Brain microvascular endothelial cell (primary cell): Measurements from ENCODE around the gene WNK2.
"Not testable (repeated sequence)": the region's sequence is repeated elsewhere in the genome, so short reads cannot be mapped to it uniquely, and the experiment has no call there.

Experiments
- DNase-seq: peaks from one replicate; pipeline ENCODE4 v3.0.0-alpha.2; 2020
- H3K27ac ChIP-seq: fragments of 250-450 bp; sonication (Bioruptor Pico); 2 replicates; pipeline ENCODE4 v1.5.1; 2020; ENCODE audit warnings: mild to moderate bottlenecking, moderate library complexity
- H3K27me3 ChIP-seq: fragments of 250-450 bp; sonication (Bioruptor Pico); replicated peaks from 2 replicates; pipeline ENCODE4 v1.5.1; 2020; ENCODE audit warnings: mild to moderate bottlenecking
- H3K36me3 ChIP-seq: fragments of 250-450 bp; sonication (Bioruptor Pico); replicated peaks from 2 replicates; pipeline ENCODE4 v1.5.1; 2020; ENCODE audit warnings: mild to moderate bottlenecking
- H3K4me3 ChIP-seq: 2 replicates; pipeline ENCODE4 v1.5.1; 2011; ENCODE audit warnings: low read depth, mild to moderate bottlenecking, control low read depth, low read length, moderate library complexity
- in situ Hi-C: cut with HindIII; loops from 2 replicates; pipeline ENCODE4 v1.10.0; 2017; ENCODE audit warnings: low sequenced_read_pairs, low pct_ligation_motif_present
- TF ChIP-seq, protein P1 (sequence below): IDR thresholded peaks from 2 replicates; pipeline ENCODE4 v1.5.1; 2011; ENCODE audit warnings: low read depth, mild to moderate bottlenecking, moderate library complexity, low read length, control low read depth, inconsistent platforms; ENCODE audit errors: missing control alignments

Gene WNK2

DNA sequence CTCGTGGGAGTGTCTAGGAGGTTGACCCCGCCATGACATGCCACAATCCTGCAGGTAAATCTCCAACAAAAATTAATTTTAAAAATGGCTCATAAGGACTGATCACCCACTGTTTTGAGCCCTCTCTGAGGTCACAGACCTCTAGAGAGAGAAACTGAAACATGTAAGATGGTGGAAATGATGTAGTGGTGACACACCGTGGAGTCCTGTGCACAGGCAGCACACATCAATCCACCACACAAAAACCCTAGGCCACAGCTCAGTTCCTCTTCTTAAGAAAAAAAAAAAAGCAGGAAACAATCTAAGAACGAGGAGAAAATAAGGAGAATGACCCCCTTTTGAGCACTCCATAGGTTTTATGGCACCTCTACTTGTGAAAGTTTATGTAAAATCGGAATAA, 173.7 kb downstream of the WNK2 start:
- no peak overlapping the region for H3K4me3 ChIP-seq
- no peaks in the 10 kb centered on the region for H3K27me3 ChIP-seq
- in situ Hi-C loops = no loop called here
- TF ChIP-seq, protein P1, sequence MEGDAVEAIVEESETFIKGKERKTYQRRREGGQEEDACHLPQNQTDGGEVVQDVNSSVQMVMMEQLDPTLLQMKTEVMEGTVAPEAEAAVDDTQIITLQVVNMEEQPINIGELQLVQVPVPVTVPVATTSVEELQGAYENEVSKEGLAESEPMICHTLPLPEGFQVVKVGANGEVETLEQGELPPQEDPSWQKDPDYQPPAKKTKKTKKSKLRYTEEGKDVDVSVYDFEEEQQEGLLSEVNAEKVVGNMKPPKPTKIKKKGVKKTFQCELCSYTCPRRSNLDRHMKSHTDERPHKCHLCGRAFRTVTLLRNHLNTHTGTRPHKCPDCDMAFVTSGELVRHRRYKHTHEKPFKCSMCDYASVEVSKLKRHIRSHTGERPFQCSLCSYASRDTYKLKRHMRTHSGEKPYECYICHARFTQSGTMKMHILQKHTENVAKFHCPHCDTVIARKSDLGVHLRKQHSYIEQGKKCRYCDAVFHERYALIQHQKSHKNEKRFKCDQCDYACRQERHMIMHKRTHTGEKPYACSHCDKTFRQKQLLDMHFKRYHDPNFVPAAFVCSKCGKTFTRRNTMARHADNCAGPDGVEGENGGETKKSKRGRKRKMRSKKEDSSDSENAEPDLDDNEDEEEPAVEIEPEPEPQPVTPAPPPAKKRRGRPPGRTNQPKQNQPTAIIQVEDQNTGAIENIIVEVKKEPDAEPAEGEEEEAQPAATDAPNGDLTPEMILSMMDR = no peak
- no peak overlapping the region for H3K27ac ChIP-seq
- DNase-seq = no peak
- H3K36me3 ChIP-seq = no peaks in the 10 kb centered on the region

DNA sequence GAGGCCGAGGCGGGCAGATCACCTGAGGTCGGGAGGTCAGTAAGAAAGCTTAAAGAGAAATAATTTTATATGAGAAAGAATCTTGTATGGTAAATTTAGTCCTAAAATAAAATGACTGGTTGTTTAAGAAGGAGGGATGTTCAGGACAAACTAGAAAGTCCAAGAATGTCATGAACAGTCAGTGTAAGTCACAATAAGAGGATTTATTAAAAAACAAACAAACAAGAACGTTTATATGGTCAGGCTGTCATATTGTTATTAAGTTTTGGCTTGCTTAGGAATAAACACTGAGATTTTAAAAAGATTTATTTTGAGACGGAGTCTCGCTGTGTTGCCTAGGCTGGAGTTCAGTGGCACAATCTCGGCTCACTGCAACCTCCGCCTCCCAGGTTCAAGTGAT, 176.0 kb downstream of the WNK2 start:
- DNase-seq, H3K4me3 ChIP-seq, H3K27me3 ChIP-seq, H3K27ac ChIP-seq, H3K36me3 ChIP-seq, in situ Hi-C loops: not testable (repeated sequence)

DNA sequence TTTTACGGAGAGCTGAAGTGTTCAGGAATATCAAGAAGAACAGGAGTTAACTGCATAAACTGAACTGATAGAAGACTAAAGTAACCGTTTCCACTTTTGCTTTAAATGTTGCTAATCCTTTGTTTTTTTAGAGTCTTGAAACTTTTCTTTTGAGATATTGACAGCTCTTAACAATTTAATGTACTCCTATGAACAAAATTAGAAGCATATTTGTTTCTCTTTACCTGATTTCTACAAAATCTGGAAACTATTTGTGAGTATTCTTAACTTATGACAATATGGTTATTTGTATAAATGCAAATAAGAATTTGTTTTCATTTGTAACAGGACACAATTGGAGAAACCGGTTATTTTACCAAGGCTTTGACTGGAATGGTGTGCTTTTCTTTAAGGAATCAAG, 178.1 kb downstream of the WNK2 start:
- TF ChIP-seq, protein P1 = no peak
- no peaks in the 10 kb centered on the region for H3K27me3 ChIP-seq
- no peak for DNase-seq
- H3K36me3 ChIP-seq = no peaks in the 10 kb centered on the region
- H3K4me3 ChIP-seq = no peak overlapping the region
- no peak overlapping the region for H3K27ac ChIP-seq
- in situ Hi-C loops = no loop called here

DNA sequence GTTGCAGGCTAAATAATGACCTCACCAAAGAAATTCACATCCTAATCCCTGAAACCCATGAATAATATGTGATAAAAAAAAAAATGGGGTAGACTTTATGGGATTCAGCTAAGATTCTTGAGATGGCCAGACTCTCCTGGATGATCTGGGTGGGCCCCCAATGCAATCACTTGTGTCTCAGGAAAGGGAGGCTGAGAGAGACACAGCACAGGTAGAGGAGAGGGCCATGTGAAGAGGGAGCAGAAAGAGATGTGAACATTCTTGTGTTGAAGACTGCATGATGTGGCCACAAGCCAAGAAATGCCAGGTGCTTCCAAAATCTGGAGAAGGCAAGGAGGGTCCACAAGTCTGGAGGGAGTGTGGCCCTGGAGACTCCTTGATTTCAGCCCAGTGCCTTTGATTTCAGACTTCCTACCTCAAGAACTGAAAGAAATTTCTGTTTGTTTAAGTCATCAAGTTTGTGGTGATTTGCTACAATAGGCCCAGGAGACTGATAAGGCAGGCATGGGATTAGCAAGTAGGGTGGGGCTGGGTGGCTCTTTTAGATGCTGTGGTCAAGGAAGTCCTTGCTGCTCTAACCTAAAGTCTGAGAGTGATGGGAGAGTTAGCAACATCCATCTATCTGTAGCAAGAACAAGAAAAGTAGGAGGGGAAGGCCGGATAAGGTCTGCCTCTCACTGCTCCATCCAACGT, 180.9 kb downstream of the WNK2 start:
- in situ Hi-C loops = no loop called here
- no peaks in the 10 kb centered on the region for H3K36me3 ChIP-seq
- no peak for DNase-seq
- H3K27me3 ChIP-seq = no peaks in the 10 kb centered on the region
- H3K27ac ChIP-seq = no peak overlapping the region
- TF ChIP-seq, protein P1 = no peak
- no peak overlapping the region for H3K4me3 ChIP-seq

DNA sequence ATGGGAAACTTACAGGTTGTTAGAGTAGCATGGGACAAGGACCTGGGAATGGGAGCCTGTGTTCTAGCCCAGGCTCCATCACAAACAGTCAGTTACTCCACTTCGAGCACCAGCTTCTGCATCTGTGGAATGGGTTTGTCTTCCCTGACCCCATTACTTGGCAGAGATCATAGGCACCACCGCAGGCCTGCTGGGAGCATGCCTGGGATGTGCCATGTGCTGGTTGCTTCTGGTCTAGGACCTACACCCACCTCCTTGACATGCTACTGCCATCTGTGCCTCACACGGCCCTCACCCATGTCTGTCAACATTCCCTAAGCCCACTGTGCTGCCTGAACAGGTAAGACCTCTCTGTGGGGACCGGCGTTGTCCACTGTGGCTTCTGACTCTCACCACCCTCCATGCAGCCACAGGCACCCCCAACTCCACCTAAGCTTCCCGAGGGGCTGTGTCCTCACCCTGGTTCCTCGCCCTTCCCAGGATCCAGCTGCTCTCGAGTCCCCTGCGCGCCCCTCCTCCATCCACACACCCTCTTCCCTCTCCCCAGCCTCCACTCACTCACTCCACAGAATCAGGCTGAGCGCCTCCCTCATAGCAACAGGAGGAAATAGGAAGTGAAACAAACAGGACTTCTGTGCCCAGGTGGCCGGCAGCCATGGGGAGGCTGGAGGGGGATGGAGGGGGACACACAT, 181.6 kb downstream of the WNK2 start:
- Histone ChIP-seq H3K27me3 (no peaks in the 10 kb centered on the region), H3K36me3 (no peaks in the 10 kb centered on the region), H3K27ac (no peak overlapping the region), H3K4me3 (no peak overlapping the region)
- TF ChIP-seq, protein P1 = no peak
- no peak for DNase-seq
- in situ Hi-C loops = no loop called here

DNA sequence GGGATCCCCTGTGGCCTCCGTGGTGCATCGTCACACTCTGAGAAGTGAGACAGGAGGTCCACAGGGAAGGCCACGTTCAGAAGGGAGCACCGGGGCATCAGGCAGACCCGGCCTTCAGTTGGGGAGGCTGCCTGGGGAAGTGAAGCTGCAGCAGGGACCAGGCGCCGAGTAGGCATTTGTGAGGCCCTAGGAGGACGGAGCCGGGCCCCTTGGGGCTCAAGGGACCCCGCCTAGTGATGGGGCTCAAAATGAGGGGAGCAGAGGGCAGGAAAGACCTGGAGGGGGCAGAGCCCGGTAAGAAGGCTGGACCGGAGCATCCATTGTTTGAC, 182.1 kb downstream of the WNK2 start:
- TF ChIP-seq, protein P1 = no peak

DNA sequence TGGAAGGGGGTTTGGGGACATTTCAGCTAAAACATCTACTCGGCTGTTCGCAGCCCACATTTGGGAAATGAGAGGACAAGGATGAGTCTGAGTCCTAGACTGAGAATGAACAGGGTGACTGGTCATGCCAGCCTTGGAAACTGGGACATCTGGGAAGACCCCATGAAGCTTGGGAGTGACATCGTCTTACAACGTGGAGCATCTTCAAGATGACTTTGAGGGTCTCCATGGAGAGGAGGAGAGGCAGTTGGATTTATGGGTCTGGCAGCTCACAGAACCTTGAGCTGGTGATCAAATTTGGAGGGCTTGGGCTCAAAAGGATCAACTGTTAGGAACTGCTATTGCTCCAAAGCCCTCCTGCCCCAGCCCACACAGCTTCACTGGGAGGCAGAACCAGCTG, 182.5 kb downstream of the WNK2 start:
- in situ Hi-C loops = not testable (repeated sequence)

More for the DNA sequence above, 182.1 kb downstream of the WNK2 start:
- H3K27me3 ChIP-seq = no peaks in the 10 kb centered on the region
- no peak for DNase-seq
- no peaks in the 10 kb centered on the region for H3K36me3 ChIP-seq
- in situ Hi-C loops = no loop called here
- no peak overlapping the region for H3K27ac ChIP-seq
- H3K4me3 ChIP-seq = no peak overlapping the region

More for the DNA sequence above, 182.5 kb downstream of the WNK2 start:
- not testable (repeated sequence) for DNase-seq, H3K36me3 ChIP-seq, H3K4me3 ChIP-seq, H3K27ac ChIP-seq, H3K27me3 ChIP-seq
